ENCODE results near the gene ANKMY1. TPM values are rescaled to one million over a fixed set of nuclear protein-coding genes. Genes with fewer than 3 reads are reported as not detected.

Gene ANKMY1
- total and polyA plus RNA-seq, 12 donors, result 1.9 to 15.6 (median 5.3) TPM

DNA sequence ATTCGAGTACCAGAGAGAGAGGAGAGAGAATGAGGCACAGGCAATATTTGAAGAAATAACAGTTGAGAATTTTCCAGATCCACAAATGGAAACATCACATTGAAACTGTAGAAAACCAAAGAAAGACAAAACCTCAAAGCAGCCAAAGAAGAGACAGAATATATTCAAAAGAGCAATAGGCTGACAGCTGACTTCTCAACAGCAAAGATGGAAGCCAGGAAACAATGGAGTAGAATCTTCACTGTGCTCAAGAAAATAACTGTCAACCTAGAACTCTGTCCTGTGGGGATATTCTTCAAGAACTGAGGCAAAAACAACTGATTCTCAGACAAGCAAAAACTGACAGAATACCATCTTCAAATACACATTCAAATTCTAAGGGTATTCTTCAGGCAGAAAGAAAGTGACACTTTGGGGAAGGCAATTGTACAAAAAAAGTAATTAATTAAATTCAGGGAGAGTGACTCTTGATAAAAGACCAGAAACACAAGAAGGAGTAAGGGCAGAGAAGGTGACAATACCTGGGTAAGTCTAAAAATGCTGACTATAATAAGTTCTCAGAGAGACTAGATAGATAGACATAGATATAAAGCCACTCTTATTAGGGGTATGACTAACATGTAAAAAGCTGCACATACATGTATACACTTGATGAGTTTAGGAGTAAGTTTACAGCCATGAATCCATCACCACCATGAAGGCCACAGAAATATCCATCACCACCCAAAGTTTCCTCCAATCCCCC lies 25.6 kb downstream of the ANKMY1 start:
- WGBS, 2 donors, result 98 to 100% methylated on average over 1 of the region's 1 CpG
- no peak overlapping the region for H3K4me3 ChIP-seq
- DNase-seq (no peak), ATAC-seq (no peak)
- H3K27me3 ChIP-seq, result no peaks in the 10 kb centered on the region
- TF ChIP-seq, protein P1, sequence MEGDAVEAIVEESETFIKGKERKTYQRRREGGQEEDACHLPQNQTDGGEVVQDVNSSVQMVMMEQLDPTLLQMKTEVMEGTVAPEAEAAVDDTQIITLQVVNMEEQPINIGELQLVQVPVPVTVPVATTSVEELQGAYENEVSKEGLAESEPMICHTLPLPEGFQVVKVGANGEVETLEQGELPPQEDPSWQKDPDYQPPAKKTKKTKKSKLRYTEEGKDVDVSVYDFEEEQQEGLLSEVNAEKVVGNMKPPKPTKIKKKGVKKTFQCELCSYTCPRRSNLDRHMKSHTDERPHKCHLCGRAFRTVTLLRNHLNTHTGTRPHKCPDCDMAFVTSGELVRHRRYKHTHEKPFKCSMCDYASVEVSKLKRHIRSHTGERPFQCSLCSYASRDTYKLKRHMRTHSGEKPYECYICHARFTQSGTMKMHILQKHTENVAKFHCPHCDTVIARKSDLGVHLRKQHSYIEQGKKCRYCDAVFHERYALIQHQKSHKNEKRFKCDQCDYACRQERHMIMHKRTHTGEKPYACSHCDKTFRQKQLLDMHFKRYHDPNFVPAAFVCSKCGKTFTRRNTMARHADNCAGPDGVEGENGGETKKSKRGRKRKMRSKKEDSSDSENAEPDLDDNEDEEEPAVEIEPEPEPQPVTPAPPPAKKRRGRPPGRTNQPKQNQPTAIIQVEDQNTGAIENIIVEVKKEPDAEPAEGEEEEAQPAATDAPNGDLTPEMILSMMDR (IDR thresholded peaks at IDR 0.05), result no peak
- H3K36me3 ChIP-seq, result peaks cover 0 to 43% (median 5%) of the 10 kb centered on the region in 9 donors
- H3K27ac ChIP-seq, result no peak overlapping the region
- no peaks in the 10 kb centered on the region for H3K4me1 ChIP-seq
- intact Hi-C loops (cut with DNase I), result no loop called here
- peaks cover 0 to 30% (median 17%) of the 10 kb centered on the region in 11 donors for H3K9me3 ChIP-seq

DNA sequence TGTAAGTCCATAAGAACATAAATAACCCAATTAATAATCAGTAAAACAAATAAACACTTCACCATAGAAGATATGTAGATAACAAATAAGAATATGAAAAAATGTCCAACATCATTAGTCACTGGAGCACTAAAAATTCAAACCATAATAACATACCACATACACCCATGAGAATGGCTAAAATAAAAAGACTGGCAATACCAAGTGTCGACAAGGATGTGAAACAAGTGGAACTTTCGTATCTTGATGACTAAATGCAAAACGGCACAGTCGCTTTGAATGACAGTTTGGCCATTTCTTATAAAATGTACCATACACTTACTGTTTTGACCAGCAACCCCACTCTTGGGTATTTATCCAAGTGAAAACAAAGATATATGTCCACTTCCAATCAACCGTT lies 26.8 kb downstream of the ANKMY1 start:
- H3K4me3 ChIP-seq, result no peak overlapping the region
- no peaks in the 10 kb centered on the region for H3K4me1 ChIP-seq
- intact Hi-C loops (cut with DNase I), result loop anchor here in 1 of 10 donors (2.0 kb wide), 1 partner anchor 42 kb away; no protein-coding TSS in a partner anchor
- H3K9me3 ChIP-seq, result peaks cover 0 to 34% (median 17%) of the 10 kb centered on the region in 11 donors
- WGBS, 2 donors, result 97 to 98% methylated on average over 5 of the region's 5 CpGs
- no peak for ATAC-seq
- H3K27ac ChIP-seq, result no peak overlapping the region
- TF ChIP-seq, protein P1 (IDR thresholded peaks at IDR 0.05), result no peak
- H3K27me3 ChIP-seq, result no peaks in the 10 kb centered on the region
- DNase-seq, result no peak
- peaks cover 0 to 43% (median 5%) of the 10 kb centered on the region in 9 donors for H3K36me3 ChIP-seq

DNA sequence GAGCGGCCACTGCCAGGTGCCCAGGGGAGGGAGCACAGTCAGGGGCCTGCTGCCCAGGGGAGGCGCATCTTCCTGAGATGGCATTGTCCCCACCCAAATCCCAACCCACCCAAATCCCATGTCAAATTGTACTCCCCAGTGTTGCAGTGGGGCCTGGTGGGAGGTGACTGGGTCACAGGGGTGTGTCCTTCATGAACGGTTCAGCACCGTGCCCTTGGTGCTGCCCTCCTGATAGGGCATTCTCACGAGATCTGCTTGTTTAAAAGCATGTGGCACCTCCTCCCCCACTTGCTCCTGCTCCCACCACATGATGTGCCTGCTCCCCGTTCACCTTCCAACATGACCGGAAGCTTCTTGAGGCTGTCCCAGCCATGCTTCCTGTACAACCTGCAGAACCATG lies 27.6 kb downstream of the ANKMY1 start:
- no peak for ATAC-seq
- intact Hi-C loops (cut with DNase I), result loop anchor here in 1 of 10 donors (2.0 kb wide), 1 partner anchor 41 kb away; no protein-coding TSS in a partner anchor
- H3K4me3 ChIP-seq, result no peak overlapping the region

DNA sequence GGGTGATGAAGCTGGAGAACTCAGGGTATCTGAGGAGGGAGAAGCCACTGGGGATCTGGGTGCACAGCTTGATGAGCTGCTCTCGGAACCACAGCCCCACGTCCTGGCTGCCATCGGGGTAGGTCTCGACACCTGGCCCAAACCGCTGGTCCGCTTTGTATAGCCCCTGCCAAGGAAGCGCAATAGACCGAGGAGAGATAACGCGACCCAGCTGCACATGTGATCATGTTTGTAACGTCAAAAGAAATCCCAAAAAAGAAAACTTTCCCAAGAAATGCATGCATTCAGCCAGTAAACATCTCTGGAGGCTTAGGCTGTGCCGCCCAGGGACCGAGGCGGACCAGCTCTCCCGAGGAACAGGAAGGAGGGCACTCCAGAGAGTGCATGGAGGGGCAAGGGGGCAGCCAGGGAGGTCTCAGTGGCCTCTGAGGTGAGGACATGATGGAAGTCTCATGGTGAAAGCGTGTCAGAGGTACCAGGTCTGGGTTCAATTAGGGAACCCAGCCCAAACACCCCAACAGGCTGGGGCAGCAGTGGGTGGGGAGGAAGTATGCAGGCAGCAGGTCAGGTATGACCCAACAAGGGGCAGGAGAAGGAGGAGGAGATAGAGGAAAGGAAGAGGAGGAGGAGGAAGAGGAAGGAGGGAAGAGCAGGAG lies 28.3 kb downstream of the ANKMY1 start:
- TF ChIP-seq, protein P1 (IDR thresholded peaks at IDR 0.05), result no peak
- ATAC-seq, result no peak

More for the DNA sequence above, 27.6 kb downstream of the ANKMY1 start:
- TF ChIP-seq, protein P1 (IDR thresholded peaks at IDR 0.05), result no peak
- Histone ChIP-seq H3K36me3 (peaks cover 0 to 52% (median 5%) of the 10 kb centered on the region in 9 donors), H3K4me1 (no peaks in the 10 kb centered on the region), H3K27me3 (no peaks in the 10 kb centered on the region), H3K9me3 (peaks cover 0 to 42% (median 17%) of the 10 kb centered on the region in 11 donors), H3K27ac (no peak overlapping the region)
- DNase-seq, result no peak
- 96 to 98% methylated on average over 7 of the region's 7 CpGs for WGBS, 2 donors

More for the DNA sequence above, 28.3 kb downstream of the ANKMY1 start:
- Histone ChIP-seq H3K27ac (no peak overlapping the region), H3K4me1 (no peaks in the 10 kb centered on the region), H3K9me3 (peaks cover 0 to 50% (median 17%) of the 10 kb centered on the region in 11 donors), H3K36me3 (peaks cover 0 to 59% (median 5%) of the 10 kb centered on the region in 9 donors), H3K4me3 (no peak overlapping the region), H3K27me3 (no peaks in the 10 kb centered on the region)
- no peak for DNase-seq
- 95 to 96% methylated on average over 16 of the region's 16 CpGs for WGBS, 2 donors
- intact Hi-C loops (cut with DNase I), result loop anchor here in 1 of 10 donors (10.0 kb wide), 1 partner anchor 175 kb away; no protein-coding TSS in a partner anchor
